ENCODE data around the gene VAX1. TPM values are rescaled to one million over a fixed set of nuclear protein-coding genes. Genes with fewer than 3 reads are reported as not detected.
"Not testable (repeated sequence)": the region's sequence is repeated elsewhere in the genome, so short reads cannot be mapped to it uniquely, and the experiment has no call there.

Gene VAX1
- total RNA-seq, 2 experiments from 2014 or later, result not detected

GRCh38 chr10:117131376-117132327 lies 6.4 kb downstream of the VAX1 start:
- peaks cover 95% of the 10 kb centered on the region for H3K27me3 Mint-ChIP-seq
- H3K36me3 Mint-ChIP-seq (ENCODE audit: low read depth), result no peaks in the 10 kb centered on the region
- H3K27ac Mint-ChIP-seq, result no peak overlapping the region
- intact Hi-C loops (cut with DNase I, micrococcal nuclease), result no loop called here
- H3K9me3 ChIP-seq (ENCODE audit: control insufficient read depth in 1 of 2, insufficient read depth in 1 of 2, low read length in 2 of 2), result peaks cover 0 to 36% of the 10 kb centered on the region in 2 experiments
- H3K9me3 Mint-ChIP-seq, result no peaks in the 10 kb centered on the region
- ChIA-PET POLR2A (no interaction called here), CTCF (no interaction called here)
- H3K36me3 ChIP-seq (ENCODE audit: insufficient read depth, low read length), result no peaks in the 10 kb centered on the region
- peaks cover 36% of the 10 kb centered on the region for H3K4me1 ChIP-seq (ENCODE audit: insufficient read depth, low read length)
- DNase-seq (peak in 1 of 14 experiments; percentile 11), ATAC-seq (ENCODE audit: poor library complexity) (no peak)
- no peak for TF ChIP-seq CTCF (IDR thresholded peaks at IDR 0.05)
- H3K27me3 ChIP-seq (ENCODE audit: control insufficient read depth in 1 of 2, insufficient read depth in 2 of 2, low read length in 2 of 2), result peaks cover 73 to 85% of the 10 kb centered on the region in 2 experiments
- H3K4me3 Mint-ChIP-seq, result peak overlapping the region; percentile 46
- no peak overlapping the region for H3K27ac ChIP-seq (ENCODE audit: low read depth in 1 of 2, low read length in 2 of 2)
- H3K4me3 ChIP-seq (ENCODE audit: low read length), result peak overlapping the region; percentile 8
- peaks cover 51% of the 10 kb centered on the region for H3K4me1 Mint-ChIP-seq (ENCODE audit: low read depth)

- ChIA-PET POLR2A (no interaction called here), CTCF (no interaction called here)
- H3K9me3 ChIP-seq (ENCODE audit: control insufficient read depth in 1 of 2, insufficient read depth in 1 of 2, low read length in 2 of 2), result peaks cover 0 to 34% of the 10 kb centered on the region in 2 experiments
- H3K27me3 ChIP-seq (ENCODE audit: control insufficient read depth in 1 of 2, insufficient read depth in 2 of 2, low read length in 2 of 2), result peaks cover 68 to 78% of the 10 kb centered on the region in 2 experiments
- no peaks in the 10 kb centered on the region for H3K36me3 ChIP-seq (ENCODE audit: insufficient read depth, low read length)
- H3K27ac ChIP-seq (ENCODE audit: low read depth in 1 of 2, low read length in 2 of 2), result no peak overlapping the region
- ATAC-seq (ENCODE audit: poor library complexity) (no peak), DNase-seq (no peak)
- no peak overlapping the region for H3K4me3 ChIP-seq (ENCODE audit: low read length)
- H3K4me3 Mint-ChIP-seq, result peak overlapping the region; percentile 64
- H3K27ac Mint-ChIP-seq, result no peak overlapping the region
- H3K9me3 Mint-ChIP-seq, result no peaks in the 10 kb centered on the region
- peaks cover 33% of the 10 kb centered on the region for H3K4me1 ChIP-seq (ENCODE audit: insufficient read depth, low read length)
- H3K4me1 Mint-ChIP-seq (ENCODE audit: low read depth), result peaks cover 44% of the 10 kb centered on the region
- peaks cover 88% of the 10 kb centered on the region for H3K27me3 Mint-ChIP-seq
- H3K36me3 Mint-ChIP-seq (ENCODE audit: low read depth), result no peaks in the 10 kb centered on the region
- TF ChIP-seq CTCF (IDR thresholded peaks at IDR 0.05), result no peak
- intact Hi-C loops (cut with DNase I, micrococcal nuclease), result no loop called here
Observed at GRCh38 chr10:117130862-117131375, 7.2 kb downstream of the VAX1 start.

- Mint-ChIP-seq H3K27me3 (peaks cover 88% of the 10 kb centered on the region), H3K36me3 (ENCODE audit: low read depth) (no peaks in the 10 kb centered on the region), H3K27ac (no peak overlapping the region), H3K4me3 (no peak overlapping the region), H3K4me1 (ENCODE audit: low read depth) (peaks cover 38% of the 10 kb centered on the region), H3K9me3 (no peaks in the 10 kb centered on the region)
- Histone ChIP-seq H3K9me3 (ENCODE audit: control insufficient read depth in 1 of 2, insufficient read depth in 1 of 2, low read length in 2 of 2) (peaks cover 0 to 36% of the 10 kb centered on the region in 2 experiments), H3K36me3 (ENCODE audit: insufficient read depth, low read length) (no peaks in the 10 kb centered on the region), H3K27ac (ENCODE audit: low read depth in 1 of 2, low read length in 2 of 2) (no peak overlapping the region), H3K4me1 (ENCODE audit: insufficient read depth, low read length) (peaks cover 33% of the 10 kb centered on the region), H3K4me3 (ENCODE audit: low read length) (no peak overlapping the region), H3K27me3 (ENCODE audit: control insufficient read depth in 1 of 2, insufficient read depth in 2 of 2, low read length in 2 of 2) (peaks cover 63 to 72% of the 10 kb centered on the region in 2 experiments)
- DNase-seq (no peak), ATAC-seq (ENCODE audit: poor library complexity) (no peak)
- ChIA-PET POLR2A (no interaction called here), CTCF (no interaction called here)
- intact Hi-C loops (cut with DNase I, micrococcal nuclease), result no loop called here
- TF ChIP-seq CTCF (IDR thresholded peaks at IDR 0.05), result no peak
Observed at GRCh38 chr10:117130346-117130745, 7.7 kb downstream of the VAX1 start.

GRCh38 chr10:117126645-117127044 lies 11.4 kb downstream of the VAX1 start:
- H3K36me3 Mint-ChIP-seq (ENCODE audit: low read depth); H3K27ac Mint-ChIP-seq; H3K27ac ChIP-seq (ENCODE audit: low read depth in 1 of 2, low read length in 2 of 2); H3K4me3 Mint-ChIP-seq; H3K4me1 Mint-ChIP-seq (ENCODE audit: low read depth); H3K36me3 ChIP-seq (ENCODE audit: insufficient read depth, low read length); H3K9me3 Mint-ChIP-seq; H3K4me3 ChIP-seq (ENCODE audit: low read length); DNase-seq; ATAC-seq (ENCODE audit: poor library complexity); CTCF ChIA-PET; intact Hi-C loops (cut with DNase I, micrococcal nuclease); POLR2A ChIA-PET: not testable (repeated sequence)
- Histone ChIP-seq H3K27me3 (ENCODE audit: control insufficient read depth in 1 of 2, insufficient read depth in 2 of 2, low read length in 2 of 2) (peaks cover 33 to 40% of the 10 kb centered on the region in 2 experiments), H3K9me3 (ENCODE audit: control insufficient read depth in 1 of 2, insufficient read depth in 1 of 2, low read length in 2 of 2) (peaks cover 0 to 14% of the 10 kb centered on the region in 2 experiments), H3K4me1 (ENCODE audit: insufficient read depth, low read length) (peaks cover 10% of the 10 kb centered on the region)
- H3K27me3 Mint-ChIP-seq, result peaks cover 68% of the 10 kb centered on the region
